ENCODE results near the gene TAMM41.
A peak's percentile ranks its signal among the peaks of the same experiment; 100 is the strongest.
"Not testable (repeated sequence)": the region's sequence is repeated elsewhere in the genome, so short reads cannot be mapped to it uniquely, and the experiment has no call there.

Gene TAMM41

GRCh38 chr3:11814663-11815062 is 32.0 kb downstream of the TAMM41 start:
- no peak for DNase-seq

GRCh38 chr3:11810276-11810675 is 36.4 kb downstream of the TAMM41 start:
- no peak for DNase-seq

- no peak for DNase-seq
Observed at GRCh38 chr3:11808231-11808630, 38.5 kb downstream of the TAMM41 start.

DNA sequence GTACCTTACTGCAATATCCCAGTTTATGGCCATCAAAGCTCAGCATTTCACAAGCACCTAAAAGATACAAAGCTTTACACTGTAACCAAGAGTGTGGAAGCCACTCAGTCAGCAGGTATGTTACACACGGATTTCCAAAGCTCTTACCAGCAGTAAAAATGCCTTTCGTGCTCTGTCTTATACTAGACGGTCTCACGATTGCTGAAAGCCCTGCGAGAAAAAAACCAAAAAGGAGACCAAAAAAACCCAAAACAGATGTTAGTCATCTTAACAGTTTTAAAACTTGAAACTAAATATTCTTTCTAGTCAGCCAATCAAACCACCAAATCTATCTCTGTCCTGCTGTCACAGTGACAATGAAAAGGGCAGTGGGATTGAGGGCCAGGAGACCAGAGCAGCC is 39.0 kb downstream of the TAMM41 start:
- no peak for DNase-seq

GRCh38 chr3:11805716-11806115 is 41.0 kb downstream of the TAMM41 start:
- no peak for DNase-seq

DNA sequence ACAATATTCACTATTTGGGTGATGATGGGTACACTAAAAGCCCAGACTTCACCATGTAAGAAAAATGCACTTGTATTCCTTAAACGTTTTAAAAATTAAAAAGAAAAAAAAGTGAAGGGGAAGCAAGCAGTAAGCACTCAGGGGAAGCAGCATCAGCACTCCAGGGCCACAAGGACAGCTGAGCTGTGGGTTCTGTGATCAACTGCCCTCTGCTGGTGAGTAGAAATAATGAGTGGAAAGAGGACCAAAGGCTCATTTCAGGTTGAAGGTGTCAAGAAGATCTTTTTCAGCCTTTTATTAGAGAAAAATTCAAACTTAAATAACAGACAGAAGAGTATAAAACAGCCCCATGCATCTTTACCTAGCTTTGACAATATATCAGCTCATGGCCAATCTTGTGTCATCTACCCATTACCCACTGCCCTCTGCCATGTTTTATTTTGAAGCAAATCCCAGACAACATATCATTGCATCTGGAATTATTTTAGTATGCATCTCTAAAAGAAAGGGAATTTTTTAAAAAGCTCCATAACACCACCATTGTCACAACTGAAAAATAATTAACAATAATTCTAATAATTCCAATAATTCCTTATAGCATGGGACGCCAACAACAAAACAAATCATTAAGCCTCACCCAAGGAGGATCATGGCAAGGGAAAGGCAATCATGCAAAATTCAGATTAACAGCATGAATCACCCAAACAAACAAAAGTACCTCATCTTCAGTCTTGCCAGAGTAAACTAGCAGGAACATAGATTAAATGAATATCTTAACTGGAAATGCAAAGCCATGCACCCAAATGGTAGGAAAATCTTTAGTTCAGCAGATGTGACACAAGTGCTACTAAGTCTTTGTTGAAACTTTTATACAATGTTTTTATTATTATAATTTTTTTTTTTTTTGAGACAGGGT is 42.5 kb downstream of the TAMM41 start:
- DNase-seq, result peak; percentile 85 to 88

DNA sequence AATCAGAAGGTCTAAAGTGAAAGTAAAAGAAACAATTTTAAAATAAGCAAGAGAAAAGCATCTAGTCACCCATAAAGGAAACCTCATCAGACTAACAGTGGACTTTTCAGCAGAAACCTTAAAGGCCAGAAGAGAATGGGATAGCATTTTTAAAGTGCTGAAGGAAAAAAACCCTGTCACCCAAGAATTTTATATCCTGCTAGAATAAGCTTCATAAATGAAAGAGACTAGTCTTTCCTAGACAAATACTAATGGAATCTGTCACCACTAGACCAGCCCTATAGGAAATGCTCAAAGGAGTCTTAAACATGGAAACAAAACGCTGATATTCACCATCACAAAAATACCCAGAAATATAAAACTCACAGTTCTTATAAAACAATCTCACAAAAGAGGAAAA is 46.9 kb downstream of the TAMM41 start:
- no peak for DNase-seq

DNA sequence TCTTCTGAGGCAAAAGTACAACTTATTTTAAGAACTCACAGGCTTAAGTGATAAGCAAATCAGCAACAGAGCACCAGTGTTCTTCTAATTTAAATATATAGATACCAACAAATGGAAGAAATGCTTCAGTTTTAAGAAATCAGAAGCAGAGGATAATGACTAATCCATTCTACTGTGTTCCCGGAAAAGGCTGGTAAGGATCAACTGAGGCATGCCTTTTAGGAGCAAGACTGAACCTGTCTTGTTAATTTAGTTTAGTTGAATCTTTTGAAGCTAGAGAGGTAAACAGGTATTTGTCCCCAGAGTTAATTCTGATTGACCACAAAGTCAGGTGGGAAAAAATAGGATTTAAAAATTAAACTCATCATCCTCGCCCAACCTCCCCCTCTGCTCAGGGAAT is 51.8 kb downstream of the TAMM41 start:
- no peak for DNase-seq

DNA sequence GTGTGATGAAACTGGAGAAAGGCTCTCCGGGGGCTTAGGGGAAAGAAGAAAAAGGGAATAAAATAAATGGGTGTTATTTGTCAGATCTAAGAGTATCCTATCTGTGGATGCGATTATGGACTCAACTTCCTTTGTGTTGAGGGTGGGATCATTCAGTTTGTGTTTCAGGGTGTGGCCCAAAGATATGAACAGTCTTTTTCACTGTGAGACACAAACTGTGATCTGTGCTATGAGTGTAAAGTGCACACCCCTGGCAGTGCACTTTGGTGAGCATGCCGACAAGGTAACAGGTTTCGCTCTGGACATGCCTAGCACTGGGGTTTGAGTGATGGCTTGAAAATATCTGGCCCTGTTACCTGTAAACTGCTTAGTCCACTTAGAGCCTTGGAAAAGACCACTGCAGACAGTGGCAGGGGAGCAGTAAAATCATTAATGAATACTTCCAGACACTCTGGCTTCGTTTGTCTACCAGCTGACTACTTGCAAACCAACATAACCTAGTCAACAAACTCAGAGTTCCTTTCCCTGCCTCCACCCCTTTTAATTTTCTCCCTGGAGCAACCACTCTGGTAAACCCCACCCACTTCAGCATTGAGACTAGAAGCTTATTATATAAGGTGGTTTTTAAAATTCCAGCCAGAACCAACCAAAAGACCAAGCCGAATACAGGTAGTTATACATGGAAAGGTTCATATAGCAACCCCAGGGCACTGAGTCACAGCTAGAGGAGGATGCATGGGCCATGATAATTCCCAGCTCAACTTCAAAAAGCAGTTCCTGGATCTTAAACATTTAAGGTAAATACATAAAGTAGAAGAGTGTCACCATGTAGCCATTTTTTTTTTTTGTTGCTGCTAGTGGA is 55.1 kb downstream of the TAMM41 start:
- DNase-seq, result no peak

DNA sequence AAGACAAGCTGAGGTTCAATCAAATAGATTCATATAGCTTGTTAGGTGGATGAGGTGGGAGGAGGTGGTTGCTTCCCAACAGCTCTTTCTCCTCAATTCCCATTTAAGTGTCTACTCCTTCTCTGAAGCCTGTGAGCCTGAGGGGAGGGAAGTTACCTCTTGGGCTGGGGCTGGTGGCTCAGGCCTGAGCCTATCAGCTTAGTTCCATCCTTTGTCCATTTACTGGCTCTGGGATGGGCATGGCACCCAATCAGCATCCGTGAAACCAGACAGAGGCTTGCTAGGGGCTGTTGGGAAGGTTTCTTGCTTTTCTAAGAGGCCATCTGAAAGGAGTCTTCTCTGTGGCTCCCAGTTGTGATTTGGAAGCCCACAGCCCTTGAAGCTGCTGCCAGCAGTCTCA is 57.3 kb downstream of the TAMM41 start:
- DNase-seq, result no peak

DNA sequence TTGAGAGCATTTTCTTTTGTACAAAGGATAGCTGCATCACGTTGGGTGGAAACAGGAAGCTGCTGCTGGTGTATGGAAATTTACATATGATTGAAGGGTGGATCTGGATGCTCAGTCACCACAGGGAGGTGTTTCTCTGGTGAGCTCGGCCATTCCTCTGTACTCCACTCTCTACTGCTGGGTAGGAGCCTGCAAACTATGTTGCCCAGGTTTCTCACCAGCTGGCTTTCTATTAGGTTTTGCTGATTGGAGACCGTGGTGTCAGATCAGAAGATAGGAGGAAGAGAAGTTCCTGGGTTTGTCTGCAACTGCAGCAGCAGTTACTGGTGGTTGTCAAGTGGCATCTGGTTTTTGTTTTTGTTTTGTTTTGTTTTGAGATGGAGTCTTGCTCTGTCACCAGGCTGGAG is 61.7 kb downstream of the TAMM41 start:
- DNase-seq, result peak; percentile 6 to 30

GRCh38 chr3:11780341-11780740 is 66.3 kb downstream of the TAMM41 start:
- no peak for DNase-seq

- no peak for DNase-seq
Observed at GRCh38 chr3:11779626-11780025, 67.1 kb downstream of the TAMM41 start.

GRCh38 chr3:11778248-11778647 is 68.4 kb downstream of the TAMM41 start:
- no peak for DNase-seq

GRCh38 chr3:11776346-11776745 is 70.3 kb downstream of the TAMM41 start:
- no peak for DNase-seq

- no peak for DNase-seq
Observed at GRCh38 chr3:11775493-11775892, 71.2 kb downstream of the TAMM41 start.

DNA sequence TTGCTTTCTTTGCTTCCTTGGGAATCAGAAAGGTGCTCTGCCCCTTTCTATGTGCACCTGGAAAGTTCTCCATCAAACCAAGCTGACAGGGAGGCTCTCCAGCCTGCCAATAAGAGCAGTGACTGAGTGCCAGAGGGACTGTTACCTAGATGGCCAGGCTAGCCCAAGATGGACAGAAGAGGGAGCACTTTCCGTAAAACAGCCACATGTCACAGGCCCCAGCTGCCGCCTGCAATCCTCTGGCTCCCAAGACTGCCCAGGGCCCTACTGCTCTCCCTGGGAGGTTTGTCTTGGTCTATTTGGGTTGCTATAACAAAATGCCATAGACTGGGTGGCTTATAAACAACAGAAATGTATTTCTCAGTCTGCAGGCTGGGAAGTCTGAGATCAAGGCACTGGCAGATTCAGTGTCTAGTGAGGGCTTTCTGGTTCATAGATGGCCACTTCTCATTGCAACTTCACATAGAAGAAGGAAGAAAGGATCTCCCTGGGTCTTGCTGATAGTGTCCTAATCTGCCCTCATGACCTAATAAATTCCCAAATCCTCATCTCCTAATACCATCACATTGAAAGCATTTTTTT is 72.3 kb downstream of the TAMM41 start:
- DNase-seq, result peak; percentile 34 to 43

DNA sequence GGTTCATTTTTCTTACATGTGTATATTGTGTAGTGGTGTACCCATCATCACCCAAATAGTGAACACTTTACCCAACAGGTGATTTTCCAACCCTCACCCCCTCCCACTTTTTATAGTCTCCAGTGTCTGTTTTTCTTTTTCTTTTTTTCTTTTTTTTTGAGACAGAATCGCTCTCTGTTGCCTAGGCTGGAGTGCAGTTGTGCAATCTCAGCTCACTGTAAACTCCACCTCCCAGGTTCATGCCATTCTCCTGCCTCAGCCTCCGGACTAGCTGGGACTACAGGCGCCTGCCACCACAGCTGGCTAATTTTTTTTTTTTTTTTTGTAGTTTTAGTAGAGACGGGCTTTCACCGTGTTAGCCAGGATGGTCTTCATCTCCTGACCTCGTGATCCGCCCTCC is 74.8 kb downstream of the TAMM41 start:
- not testable (repeated sequence) for DNase-seq

- peak; percentile 40 to 56 for DNase-seq
Observed at GRCh38 chr3:11770477-11771391, 76.0 kb downstream of the TAMM41 start.

DNA sequence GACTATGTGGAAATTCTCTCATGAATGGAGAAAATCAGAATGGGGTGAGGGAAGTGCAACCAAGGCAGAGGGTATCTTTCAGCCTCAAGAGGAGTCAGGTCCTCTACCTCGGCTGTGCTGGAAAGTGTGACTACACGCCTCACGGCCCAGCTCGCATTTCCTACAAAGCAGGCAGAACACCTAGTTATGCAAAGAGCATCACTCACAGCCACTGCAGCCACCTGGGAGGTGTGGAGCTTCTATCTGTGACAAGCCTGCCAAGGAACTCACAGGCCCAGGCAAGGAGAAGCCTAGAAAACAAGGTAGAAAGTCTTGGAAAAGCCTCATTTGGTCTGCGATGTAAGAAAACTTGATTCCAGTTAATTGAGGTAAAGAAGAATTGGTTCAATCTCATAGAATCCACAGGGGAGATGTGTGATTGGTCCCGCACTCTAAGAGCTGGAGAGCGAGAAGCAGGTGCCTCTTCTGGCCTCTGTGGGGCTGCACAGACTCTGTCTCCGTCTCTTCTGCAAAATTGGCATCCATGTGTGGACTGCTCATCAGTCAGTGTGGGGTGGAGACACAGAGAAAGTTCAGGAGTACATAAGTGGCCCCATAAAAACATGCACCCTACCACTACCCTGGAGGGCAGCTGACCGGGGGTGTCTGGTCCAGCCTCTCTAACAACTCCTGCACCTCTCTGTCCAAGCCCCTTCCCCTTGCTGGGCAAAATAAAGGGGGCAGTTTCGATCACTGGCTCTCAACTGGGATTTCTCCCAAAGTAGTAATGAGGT is 76.8 kb downstream of the TAMM41 start:
- DNase-seq, result no peak

DNA sequence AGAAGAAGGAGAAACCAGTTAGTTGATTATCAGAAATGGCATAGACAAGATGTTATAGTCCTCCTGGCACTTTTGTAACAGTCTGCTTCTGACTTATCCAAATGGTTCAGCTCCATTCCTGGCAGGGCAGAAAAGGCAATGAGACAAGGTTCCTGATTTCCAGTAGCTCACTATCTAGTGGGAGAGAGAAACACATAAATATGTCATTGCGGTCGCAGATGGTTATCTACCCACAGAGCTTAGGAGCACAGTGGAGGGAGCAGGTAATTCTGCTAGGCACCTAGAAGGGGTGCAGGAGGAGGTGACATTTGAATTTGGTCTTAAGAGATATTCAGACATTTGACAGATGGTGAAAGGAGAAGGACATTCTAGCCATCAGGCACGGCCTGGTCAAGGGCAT is 78.1 kb downstream of the TAMM41 start:
- DNase-seq, result no peak

- DNase-seq, result no peak
Observed at GRCh38 chr3:11764931-11765363, 81.7 kb downstream of the TAMM41 start.

All from Kasumi-1 (cell line).